GM12891 (cell line): ENCODE results near the gene NCOR1.

ENCODE experiments used
- DNase-seq: peaks from one replicate; pipeline ENCODE4 v3.0.0; 2011; ENCODE audit warnings: low spot score; ENCODE audit not compliant: insufficient read length
- FAIRE-seq: peaks from 2 replicates; lab custom pipeline; 2011; peaks lifted over from hg19 to GRCh38; lab: Jason Lieb, UNC
- PAX5 ChIP-seq: IDR thresholded peaks from 2 replicates; pipeline ENCODE4 v1.6.1; 2011; ENCODE audit warnings: low read length, moderate library complexity, mild to moderate bottlenecking; ENCODE audit not compliant: insufficient read depth, severe bottlenecking
- POLR2A ChIP-seq: IDR thresholded peaks from 2 replicates; pipeline ENCODE4 v1.6.1; 2011; ENCODE audit warnings: low read depth, low read length, control low read depth
- POLR2AphosphoS5 ChIP-seq: IDR thresholded peaks from 2 replicates; pipeline ENCODE4 v1.6.1; 2011; ENCODE audit warnings: low read depth, low read length, control low read depth
- POU2F2 ChIP-seq: IDR thresholded peaks from 2 replicates; pipeline ENCODE4 v1.6.1; 2011; ENCODE audit warnings: low read depth, mild to moderate bottlenecking, control low read depth, low read length, moderate library complexity
- SPI1 ChIP-seq: IDR thresholded peaks from 2 replicates; pipeline ENCODE4 v1.6.1; 2011; ENCODE audit warnings: low read depth, low read length, control low read depth
- TAF1 ChIP-seq: IDR thresholded peaks from 2 replicates; pipeline ENCODE4 v1.6.1; 2011; ENCODE audit warnings: low read depth, low read length, control low read depth

The NCOR1 gene

DNA sequence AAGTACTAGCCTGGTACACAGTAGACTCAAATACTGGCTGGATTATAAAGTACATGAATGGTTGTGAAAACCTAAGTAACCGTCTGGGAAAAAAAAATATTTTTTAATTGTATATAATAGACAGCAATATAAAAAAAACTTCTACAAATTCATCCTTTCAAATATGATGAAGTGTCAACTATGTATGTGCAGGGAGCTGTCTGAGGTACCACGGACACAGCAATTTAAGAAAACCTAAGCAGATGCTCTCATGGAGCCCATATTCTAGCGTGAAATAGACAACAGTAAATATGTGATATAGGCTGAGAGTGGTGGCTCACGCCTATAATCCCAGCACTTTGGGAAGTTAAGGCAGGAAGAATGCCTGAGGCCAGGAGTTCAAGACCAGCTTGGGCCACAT lies 111.1 kb downstream of the NCOR1 start:
- DNase-seq: no peak
- FAIRE-seq: no peak
- TF ChIP-seq POU2F2 (no peak), POLR2AphosphoS5 (no peak), POLR2A (no peak), PAX5 (no peak), TAF1 (no peak)

DNA sequence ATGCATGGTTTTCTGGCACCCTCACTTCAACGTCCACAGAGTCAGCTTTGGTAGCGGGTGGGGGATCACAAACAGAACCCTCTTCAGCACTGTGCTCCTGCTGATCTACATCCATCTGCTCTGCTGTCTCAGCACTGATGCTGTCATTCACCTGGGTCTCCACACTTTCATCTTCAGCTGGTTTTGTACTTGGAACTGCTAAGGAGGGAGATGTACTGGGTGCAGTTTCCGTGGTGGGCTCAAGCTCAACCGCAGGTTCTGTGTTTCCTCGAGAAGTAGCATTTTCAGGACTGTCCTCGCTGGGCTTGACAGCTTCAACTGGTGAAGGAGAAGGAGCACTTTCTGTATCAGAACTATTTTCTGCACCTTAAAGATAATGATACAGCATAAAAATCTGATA lies 113.9 kb downstream of the NCOR1 start:
- DNase-seq: no peak
- TF ChIP-seq SPI1 (no peak), POLR2AphosphoS5 (no peak)
- FAIRE-seq: no peak

DNA sequence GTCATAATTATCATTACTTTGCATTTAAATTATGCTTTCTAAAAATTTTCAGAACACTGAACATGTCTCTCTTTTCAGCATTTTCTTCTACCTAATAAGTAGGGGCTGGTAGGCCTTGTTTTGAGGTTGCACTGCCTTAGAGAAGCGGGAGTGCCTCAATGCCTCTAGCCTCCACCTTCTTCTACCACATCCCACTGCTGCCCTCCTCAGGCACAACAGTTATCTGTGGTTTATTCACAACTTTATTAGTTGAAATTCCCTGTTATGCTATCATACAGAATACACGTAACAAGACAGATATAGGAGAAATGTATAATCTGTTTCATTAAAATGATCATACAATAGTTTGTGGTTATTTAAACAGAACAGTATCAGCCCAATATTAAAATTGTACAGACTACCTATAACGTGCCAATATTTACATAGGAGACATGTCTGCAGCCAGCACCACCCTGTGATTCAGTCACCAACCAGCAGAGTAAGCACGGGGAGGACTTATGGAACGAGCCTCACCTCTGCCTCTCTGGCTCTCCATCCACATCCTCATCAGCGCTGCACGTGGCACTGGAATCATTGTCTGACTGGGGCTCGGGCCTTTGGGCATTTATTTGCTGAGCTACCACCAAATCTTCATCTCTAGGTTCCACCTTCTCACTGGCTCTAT lies 114.5 kb downstream of the NCOR1 start:
- TF ChIP-seq POU2F2: no peak
- TF ChIP-seq PAX5: no peak
- no peak for TF ChIP-seq POLR2AphosphoS5
- TF ChIP-seq POLR2A: no peak
- no peak for TF ChIP-seq TAF1
- TF ChIP-seq SPI1: no peak
- DNase-seq (no peak), FAIRE-seq (no peak)

DNA sequence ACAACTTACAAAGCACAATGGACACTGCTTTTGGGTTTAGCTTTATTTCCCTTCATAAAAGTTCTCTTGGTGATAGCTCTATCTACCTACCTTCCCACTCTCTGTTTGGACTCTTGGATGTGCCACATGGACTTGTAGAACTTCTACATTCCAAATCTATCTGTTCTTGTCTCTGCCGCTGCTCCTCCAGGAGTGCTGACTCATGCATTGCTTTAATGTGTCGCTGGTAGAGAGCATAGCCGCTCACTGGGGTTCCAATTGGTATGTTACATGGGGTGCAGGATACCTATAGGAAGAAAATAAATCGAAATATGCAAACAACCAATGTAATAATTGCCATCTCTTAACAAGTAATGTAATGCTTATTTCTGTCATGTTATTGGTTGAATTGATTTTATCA lies 123.6 kb downstream of the NCOR1 start:
- TF ChIP-seq POLR2AphosphoS5: no peak
- TF ChIP-seq POLR2A: no peak
- TF ChIP-seq PAX5: no peak
- no peak for TF ChIP-seq POU2F2
- no peak for TF ChIP-seq TAF1
- TF ChIP-seq SPI1: no peak
- DNase-seq (no peak), FAIRE-seq (no peak)

DNA sequence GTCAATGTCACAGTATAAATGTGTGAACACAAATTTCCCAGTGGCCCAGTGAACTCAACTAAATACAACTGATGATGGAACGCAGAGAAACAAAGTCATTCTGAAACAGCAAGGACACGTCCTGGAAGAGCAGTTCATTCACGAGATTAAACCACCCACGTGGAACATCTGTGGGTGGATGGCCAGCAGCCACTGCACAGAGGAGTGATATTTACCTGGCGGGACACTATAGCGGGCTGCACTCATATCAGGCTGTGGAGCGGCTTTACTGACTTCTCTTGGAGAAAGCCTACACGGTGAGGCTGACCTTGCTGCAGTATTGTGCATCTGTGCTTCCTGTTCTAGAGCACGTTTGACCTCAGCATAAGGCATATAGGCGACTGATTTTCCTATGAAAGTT lies 128.4 kb downstream of the NCOR1 start:
- TF ChIP-seq POU2F2 (no peak), TAF1 (no peak), SPI1 (no peak), POLR2AphosphoS5 (no peak), PAX5 (no peak), POLR2A (no peak)
- DNase-seq (no peak), FAIRE-seq (peak; percentile 83)

DNA sequence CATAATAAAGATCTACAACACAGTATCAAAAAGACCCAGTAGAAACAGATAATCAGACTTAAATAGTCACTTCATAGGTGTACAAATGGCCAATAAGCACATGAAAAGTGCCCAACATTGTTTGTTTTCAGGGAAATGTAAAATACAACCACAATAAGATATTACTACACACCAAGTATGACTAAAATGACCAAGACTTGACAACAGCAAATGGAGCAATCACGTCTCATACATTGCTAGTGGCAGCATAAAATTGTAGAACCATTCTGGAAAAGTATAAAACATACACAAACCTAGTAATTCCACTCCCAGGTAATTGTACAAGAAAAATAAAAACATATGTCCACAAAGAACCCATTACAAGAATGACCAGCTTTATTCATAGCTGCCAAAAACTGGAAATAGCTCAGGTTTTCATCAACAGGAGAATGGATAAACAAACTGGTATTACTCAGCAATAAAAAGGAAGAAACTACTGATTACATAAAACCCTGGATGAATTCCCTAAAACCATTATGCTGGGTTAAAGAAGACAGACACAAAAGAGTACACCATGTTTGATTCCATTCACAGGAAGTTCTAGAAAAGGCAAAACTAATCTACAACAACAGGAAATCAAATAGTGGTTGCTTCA lies 130.2 kb downstream of the NCOR1 start:
- DNase-seq (no peak), FAIRE-seq (peak; percentile 26)
- TF ChIP-seq TAF1 (no peak), SPI1 (no peak), POU2F2 (no peak), PAX5 (no peak), POLR2A (no peak), POLR2AphosphoS5 (no peak)

DNA sequence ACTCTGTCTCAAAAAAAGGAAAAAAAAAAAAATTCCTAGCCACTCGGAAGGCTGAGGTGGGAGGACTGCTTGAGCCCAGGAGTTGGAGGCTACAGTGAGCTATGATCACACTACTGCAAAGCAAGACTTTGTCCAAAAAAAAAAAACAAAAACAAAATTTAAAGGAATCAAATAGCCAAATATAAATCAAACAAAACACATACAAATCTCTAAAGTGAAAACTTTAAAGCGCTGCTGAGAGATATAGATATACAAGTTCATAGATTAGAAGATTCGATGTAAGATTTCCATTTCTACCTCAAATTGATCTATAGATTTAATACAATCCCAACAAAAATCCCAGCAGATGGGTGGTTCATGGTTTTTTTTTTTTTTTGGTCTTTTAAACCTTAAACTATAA lies 132.1 kb downstream of the NCOR1 start:
- no peak for TF ChIP-seq PAX5
- no peak for TF ChIP-seq SPI1
- no peak for TF ChIP-seq POLR2AphosphoS5
- no peak for TF ChIP-seq POLR2A
- no peak for TF ChIP-seq TAF1
- no peak for TF ChIP-seq POU2F2
- no peak for DNase-seq
- no peak for FAIRE-seq

DNA sequence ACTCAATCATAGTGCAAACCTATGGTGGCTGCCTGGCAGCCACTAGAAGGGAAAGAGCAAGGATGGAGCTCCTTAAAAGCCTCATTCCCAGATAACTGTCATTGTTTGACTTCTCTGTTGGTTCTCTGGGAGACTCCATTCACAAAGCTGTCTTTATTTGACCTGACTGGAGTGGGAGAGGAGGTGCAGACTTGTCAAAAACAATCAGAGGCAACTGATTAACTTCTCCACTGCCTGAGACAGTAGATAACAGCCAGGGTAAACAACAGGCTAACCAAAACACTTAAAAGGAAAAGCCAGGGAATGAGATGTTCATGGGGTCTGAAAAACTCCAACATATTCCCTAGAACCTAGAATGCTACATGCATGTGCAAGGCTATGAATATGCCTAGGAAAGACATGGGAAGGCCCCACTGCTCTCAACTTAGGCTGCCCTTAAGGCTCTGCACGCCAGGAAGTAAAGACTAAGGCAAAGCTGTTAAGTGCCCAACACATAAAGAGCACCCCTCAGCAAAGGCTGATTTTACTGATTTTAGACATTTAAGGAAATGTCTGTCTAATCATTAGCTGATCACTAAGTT lies 133.7 kb downstream of the NCOR1 start:
- FAIRE-seq (no peak), DNase-seq (no peak)
- no peak for TF ChIP-seq POLR2A
- no peak for TF ChIP-seq PAX5
- TF ChIP-seq SPI1: no peak
- TF ChIP-seq POU2F2: no peak
- no peak for TF ChIP-seq TAF1
- no peak for TF ChIP-seq POLR2AphosphoS5

DNA sequence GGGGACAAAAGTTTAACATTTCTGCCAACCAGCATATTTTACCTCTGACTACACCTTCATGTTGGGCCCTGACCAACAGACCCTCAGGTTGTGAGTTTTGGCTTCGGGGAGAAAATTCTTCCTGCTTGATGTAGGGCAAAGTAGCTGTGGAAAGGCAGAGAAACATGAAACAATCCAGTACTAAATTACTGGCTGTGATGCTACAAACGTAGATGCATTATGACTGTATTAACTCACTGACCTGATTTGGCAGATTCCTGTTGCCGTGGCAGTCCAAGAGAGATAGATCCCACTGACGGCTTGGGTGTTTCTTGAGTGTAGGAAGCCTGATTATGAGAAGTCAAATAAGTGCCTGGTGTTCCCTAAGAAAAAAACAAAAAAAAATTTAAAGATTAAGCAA lies 135.0 kb downstream of the NCOR1 start:
- TF ChIP-seq SPI1 (no peak), PAX5 (no peak), POU2F2 (no peak), POLR2A (no peak), TAF1 (no peak), POLR2AphosphoS5 (no peak)
- DNase-seq: no peak
- peak; percentile 16 for FAIRE-seq

DNA sequence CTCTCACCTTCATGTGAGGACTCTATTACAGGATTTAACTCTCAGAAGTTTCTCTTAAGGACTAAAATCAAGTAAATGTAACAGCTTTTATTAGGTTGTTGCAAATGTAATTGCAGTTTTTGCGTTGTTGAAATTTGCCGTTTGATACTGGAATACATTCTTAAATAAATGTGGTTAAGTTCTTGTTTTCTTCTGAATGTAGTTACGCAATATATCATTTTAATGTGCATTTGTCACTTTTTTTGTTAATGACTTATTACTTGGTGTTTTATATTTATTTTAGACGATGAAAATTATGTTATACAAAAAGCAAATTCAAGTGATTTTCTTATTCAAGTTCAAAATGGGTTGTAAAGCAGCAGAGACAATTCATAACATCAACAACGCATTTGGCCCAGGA lies 139.4 kb downstream of the NCOR1 start:
- FAIRE-seq (no peak), DNase-seq (no peak)
- no peak for TF ChIP-seq TAF1
- TF ChIP-seq POLR2A: no peak
- TF ChIP-seq POU2F2: no peak
- no peak for TF ChIP-seq PAX5
- no peak for TF ChIP-seq POLR2AphosphoS5
- TF ChIP-seq SPI1: no peak
